Measurements from ENCODE around the gene BORA.
"Not testable (repeated sequence)": the region's sequence is repeated elsewhere in the genome, so short reads cannot be mapped to it uniquely, and the experiment has no call there.

DNA sequence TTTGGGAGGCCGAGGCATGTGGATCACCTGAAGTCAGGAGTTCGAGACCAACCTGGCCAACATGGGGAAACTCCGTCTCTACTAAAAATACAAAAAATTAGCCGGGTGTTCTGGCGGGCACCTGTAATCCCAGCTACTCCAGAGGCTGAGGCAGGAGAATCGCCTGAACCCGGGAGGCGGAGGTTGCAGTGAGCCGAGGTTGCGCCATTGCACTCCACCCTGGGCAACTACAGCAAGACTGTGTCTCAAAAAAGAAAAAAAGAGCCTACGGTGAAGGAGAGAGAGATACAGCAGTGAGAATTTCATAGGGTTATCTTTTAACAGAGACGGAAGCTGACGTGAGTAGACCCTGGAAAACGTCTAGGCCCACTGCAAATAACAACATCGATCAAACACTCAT is 1.5 kb upstream of the BORA start:
- TF ChIP-seq, protein P1, sequence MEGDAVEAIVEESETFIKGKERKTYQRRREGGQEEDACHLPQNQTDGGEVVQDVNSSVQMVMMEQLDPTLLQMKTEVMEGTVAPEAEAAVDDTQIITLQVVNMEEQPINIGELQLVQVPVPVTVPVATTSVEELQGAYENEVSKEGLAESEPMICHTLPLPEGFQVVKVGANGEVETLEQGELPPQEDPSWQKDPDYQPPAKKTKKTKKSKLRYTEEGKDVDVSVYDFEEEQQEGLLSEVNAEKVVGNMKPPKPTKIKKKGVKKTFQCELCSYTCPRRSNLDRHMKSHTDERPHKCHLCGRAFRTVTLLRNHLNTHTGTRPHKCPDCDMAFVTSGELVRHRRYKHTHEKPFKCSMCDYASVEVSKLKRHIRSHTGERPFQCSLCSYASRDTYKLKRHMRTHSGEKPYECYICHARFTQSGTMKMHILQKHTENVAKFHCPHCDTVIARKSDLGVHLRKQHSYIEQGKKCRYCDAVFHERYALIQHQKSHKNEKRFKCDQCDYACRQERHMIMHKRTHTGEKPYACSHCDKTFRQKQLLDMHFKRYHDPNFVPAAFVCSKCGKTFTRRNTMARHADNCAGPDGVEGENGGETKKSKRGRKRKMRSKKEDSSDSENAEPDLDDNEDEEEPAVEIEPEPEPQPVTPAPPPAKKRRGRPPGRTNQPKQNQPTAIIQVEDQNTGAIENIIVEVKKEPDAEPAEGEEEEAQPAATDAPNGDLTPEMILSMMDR (IDR thresholded peaks at IDR 0.05; ENCODE audit: poor library complexity), result not testable (repeated sequence)
- TF ChIP-seq EZH2 (IDR thresholded peaks at IDR 0.05; ENCODE audit: borderline replicate concordance), result not testable (repeated sequence)

Measured in hepatocyte (in vitro differentiated cells).